Stomach (tissue), 4 donors: Measurements from ENCODE around the gene LRRTM2.

ENCODE experiments used
- POLR2AphosphoS5 ChIP-seq, 3 donors: sonication (generic); formaldehyde crosslinking; IDR thresholded peaks; one replicate each; pipeline ENCODE4 v1.6.1; 2016; ENCODE audit warnings: antibody characterized with exemption in 3 of 3
- TF ChIP-seq, protein P1 (sequence below), 7 experiments: fragments of 450-650 bp in 4 of 7; fragments of 200-600 bp in 3 of 7; sonication (generic) in 3 of 7; IDR thresholded peaks; one replicate each; pipeline ENCODE4 v1.5.1; 2016 to 2019; ENCODE audit warnings: antibody characterized with exemption in 7 of 7, control low read depth in 2 of 7, mild to moderate bottlenecking in 1 of 7

DNA sequence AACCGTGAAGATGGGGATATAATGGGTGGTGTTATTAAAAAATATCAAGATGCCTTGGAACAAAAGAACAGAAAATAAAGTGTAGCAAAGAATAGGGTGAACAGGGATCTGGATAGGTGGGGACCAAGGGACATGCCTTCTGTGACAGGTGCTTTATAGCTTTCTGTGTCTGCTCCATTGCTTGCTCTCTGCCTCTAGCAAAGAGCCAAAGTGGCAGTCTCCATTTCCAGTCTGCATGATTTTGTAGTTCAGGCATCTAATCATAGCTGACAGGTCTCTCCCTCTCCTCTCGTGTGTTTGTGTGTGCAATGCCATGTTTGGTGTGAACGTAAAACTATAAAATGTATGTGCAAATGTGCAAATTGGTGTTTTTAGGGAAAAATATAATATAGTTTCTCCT is 35.0 kb downstream of the LRRTM2 start:
- TF ChIP-seq, protein P1, sequence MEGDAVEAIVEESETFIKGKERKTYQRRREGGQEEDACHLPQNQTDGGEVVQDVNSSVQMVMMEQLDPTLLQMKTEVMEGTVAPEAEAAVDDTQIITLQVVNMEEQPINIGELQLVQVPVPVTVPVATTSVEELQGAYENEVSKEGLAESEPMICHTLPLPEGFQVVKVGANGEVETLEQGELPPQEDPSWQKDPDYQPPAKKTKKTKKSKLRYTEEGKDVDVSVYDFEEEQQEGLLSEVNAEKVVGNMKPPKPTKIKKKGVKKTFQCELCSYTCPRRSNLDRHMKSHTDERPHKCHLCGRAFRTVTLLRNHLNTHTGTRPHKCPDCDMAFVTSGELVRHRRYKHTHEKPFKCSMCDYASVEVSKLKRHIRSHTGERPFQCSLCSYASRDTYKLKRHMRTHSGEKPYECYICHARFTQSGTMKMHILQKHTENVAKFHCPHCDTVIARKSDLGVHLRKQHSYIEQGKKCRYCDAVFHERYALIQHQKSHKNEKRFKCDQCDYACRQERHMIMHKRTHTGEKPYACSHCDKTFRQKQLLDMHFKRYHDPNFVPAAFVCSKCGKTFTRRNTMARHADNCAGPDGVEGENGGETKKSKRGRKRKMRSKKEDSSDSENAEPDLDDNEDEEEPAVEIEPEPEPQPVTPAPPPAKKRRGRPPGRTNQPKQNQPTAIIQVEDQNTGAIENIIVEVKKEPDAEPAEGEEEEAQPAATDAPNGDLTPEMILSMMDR (IDR thresholded peaks at IDR 0.05), result no peak
- no peak for TF ChIP-seq POLR2AphosphoS5 (IDR thresholded peaks at IDR 0.05)
